K562 (cell line): ENCODE measurements around the gene WDHD1. TPM values are rescaled to one million over a fixed set of nuclear protein-coding genes. Genes with fewer than 3 reads are reported as not detected.

Source experiments
- CC2D1A ChIP-seq: fragments of 450-650 bp; IDR thresholded peaks from 2 replicates; pipeline ENCODE4 v1.6.1; 2017; ENCODE audit warnings: mild to moderate bottlenecking
- HNRNPUL1 ChIP-seq: fragments of 200-400 bp; formaldehyde crosslinking; IDR thresholded peaks from 2 replicates; pipeline ENCODE4 v1.6.1; 2017; ENCODE audit warnings: low read length
- PCBP2 ChIP-seq: fragments of 200-400 bp; formaldehyde crosslinking; IDR thresholded peaks from 2 replicates; pipeline ENCODE4 v1.6.1; 2018; ENCODE audit warnings: low read length, low read depth, mild to moderate bottlenecking, moderate library complexity; ENCODE audit not compliant: poor library complexity, severe bottlenecking
- PYGO2 ChIP-seq: fragments of 450-650 bp; IDR thresholded peaks from 2 replicates; pipeline ENCODE4 v1.6.1; 2016; ENCODE audit warnings: mild to moderate bottlenecking, missing genetic modification characterization, moderate library complexity, missing compliant biosample characterization
- RAD51 ChIP-seq: fragments of 450-650 bp; IDR thresholded peaks from 2 replicates; pipeline ENCODE4 v1.7.1; 2016; ENCODE audit warnings: low read depth, mild to moderate bottlenecking, borderline replicate concordance
- SAP30 ChIP-seq: fragments of 200-600 bp; sonication (generic); IDR thresholded peaks from 2 replicates; pipeline ENCODE4 v1.6.1; 2012; ENCODE audit warnings: borderline replicate concordance, low read depth, mild to moderate bottlenecking, moderate library complexity, low read length, control low read depth, inconsistent platforms; ENCODE audit not compliant: insufficient read depth, poor library complexity, severe bottlenecking
- SFPQ ChIP-seq: fragments of 200-400 bp; formaldehyde crosslinking; IDR thresholded peaks from 2 replicates; pipeline ENCODE4 v1.6.1; 2017; ENCODE audit warnings: mild to moderate bottlenecking, low read depth, low read length, moderate library complexity
- SIN3B ChIP-seq: fragments of 450-650 bp; IDR thresholded peaks from 2 replicates; pipeline ENCODE4 v1.6.1; 2017; ENCODE audit warnings: low read depth, mild to moderate bottlenecking, moderate library complexity
- SREBF1 ChIP-seq: fragments of 150-350 bp; IDR thresholded peaks from 2 replicates; pipeline ENCODE4 v1.6.1; 2014; ENCODE audit warnings: antibody characterized with exemption, low read depth, low read length, borderline replicate concordance
- TAF1 ChIP-seq: IDR thresholded peaks from 2 replicates; pipeline ENCODE4 v1.6.1; 2011; ENCODE audit warnings: mild to moderate bottlenecking, low read length, moderate library complexity; ENCODE audit not compliant: insufficient read depth, control insufficient read depth, severe bottlenecking; ENCODE audit errors: extremely low read depth
- ZBTB40 ChIP-seq, 2 experiments: fragments of 450-650 bp in 1 of 2; sonication (generic) in 1 of 2; formaldehyde crosslinking in 1 of 2; IDR thresholded peaks; 2 replicates each; pipeline versions ENCODE4 v1.7.1 to v1.9.0; 2016 to 2022; ENCODE audit warnings: inconsistent platforms in 1 of 2, mild to moderate bottlenecking in 1 of 2, missing genetic modification reagents in 1 of 2
- ZNF740 ChIP-seq, 3 experiments: fragments of 200-800 bp in 1 of 3; sonication (Bioruptor generic) in 1 of 3; sonication (generic) in 1 of 3; formaldehyde crosslinking in 1 of 3; IDR thresholded peaks; 2 replicates each; pipeline versions ENCODE4 v1.6.1 to v1.8.0; 2016 to 2022; ENCODE audit warnings: mild to moderate bottlenecking in 2 of 3, missing compliant biosample characterization in 2 of 3, missing genetic modification characterization in 2 of 3, missing genetic modification reagents in 1 of 3
- polyA plus RNA-seq, 8 experiments: library from polyadenylated mRNA; depleted of rRNA in 4 of 8; stranded (reverse) in 5 of 8; unstranded in 3 of 8; fragments of >200 nt; fragmentation: Nextera tagmentation in 2 of 8; fragmentation: Illumina TruSeq in 1 of 8; extraction: Ambion mirVana in 2 of 8; extraction: Trizol in 1 of 8; gene quantifications; 2 replicates each; pipeline versions ENCODE4 v1.2.1 to v1.2.3, GENCODE V29; 2011 to 2014; ENCODE audit warnings: inconsistent platforms in 1 of 8, missing spikeins in 1 of 8
- total RNA-seq, 7 experiments: library from RNA; depleted of rRNA in 6 of 7; stranded (reverse); fragments of >200 nt in 6 of 7; fragmentation: Illumina TruSeq in 2 of 7; extraction: Trizol in 2 of 7; gene quantifications; 2 replicates each; pipeline versions ENCODE4 v1.2.1 to v1.2.3, GENCODE V29; 2011 to 2021; ENCODE audit warnings: low replicate concordance in 1 of 7

Gene WDHD1
- total and polyA plus RNA-seq, 9 of the 15 experiments (the other 6 are each of a cell fraction or from before 2014, with no cell fraction given): 11.7 to 39.1 (median 30.0) TPM

GRCh38 chr14:55026793-55027561, at the start of gene WDHD1, which contains the start of gene SOCS4 (continued):
- TF ChIP-seq SIN3B: peak; percentile 81
- TF ChIP-seq CC2D1A: no peak
- no peak for TF ChIP-seq ZNF740 (CRISPR knock-in tag; IDR thresholded peaks at IDR 0.05)
- TF ChIP-seq ZNF740 (tag; IDR thresholded peaks at IDR 0.05): no peak
- TF ChIP-seq PYGO2 (tag): no peak
- no peak for TF ChIP-seq PCBP2
- TF ChIP-seq SFPQ: no peak
- no peak for TF ChIP-seq SREBF1
- no peak for TF ChIP-seq RAD51
- peak; percentile 81 for TF ChIP-seq SAP30
- peak; percentile 72 for TF ChIP-seq ZBTB40 (IDR thresholded peaks at IDR 0.05)
- no peak for TF ChIP-seq ZBTB40 (CRISPR knock-in tag; IDR thresholded peaks at IDR 0.05)
- peak; percentile 84 for TF ChIP-seq TAF1
- no peak for TF ChIP-seq HNRNPUL1
